Left ventricle myocardium inferior (tissue), 1 donor: Measurements from ENCODE around the gene TRIM31. TPM values are rescaled to one million over a fixed set of nuclear protein-coding genes. Genes with fewer than 3 reads are reported as not detected.

Experiments
- DNase-seq: peaks from one replicate; pipeline ENCODE4 v3.0.0-alpha.2; 2020
- H3K27ac ChIP-seq: fragments of 200-600 bp; replicated peaks from 2 replicates; pipeline ENCODE4 v1.8.0; 2021
- H3K27me3 ChIP-seq: fragments of 200-600 bp; 2 replicates; pipeline ENCODE4 v1.8.0; 2021; ENCODE audit warnings: low read depth
- H3K36me3 ChIP-seq: fragments of 200-600 bp; 2 replicates; pipeline ENCODE4 v1.8.0; 2021
- H3K4me1 ChIP-seq: fragments of 200-600 bp; 2 replicates; pipeline ENCODE4 v1.8.0; 2021
- H3K4me3 ChIP-seq: fragments of 200-600 bp; 2 replicates; pipeline ENCODE4 v1.8.0; 2021; ENCODE audit warnings: mild to moderate bottlenecking, moderate library complexity
- H3K9me3 ChIP-seq: fragments of 200-600 bp; replicated peaks from 2 replicates; pipeline ENCODE4 v1.8.0; 2021
- intact Hi-C: fragments of 100-400 bp; cut with micrococcal nuclease; formaldehyde crosslinking; loops from one replicate; pipeline ENCODE4 v1.11.0; 2022
- total RNA-seq: library from RNA; stranded (reverse); fragmentation: NEBNext Ultra II Directional; extraction: Animal tissue kit (Norgen Biotek cat#: 25700); gene quantifications from one replicate; pipeline ENCODE4 v1.2.1, GENCODE V29; 2021
- TF ChIP-seq, protein P1 (sequence below): fragments of 200-600 bp; IDR thresholded peaks from 2 replicates; pipeline ENCODE4 v1.8.0; 2021; ENCODE audit warnings: antibody characterized with exemption, mild to moderate bottlenecking, borderline replicate concordance
- donor health status: DM: no; HTN: yes; CAD: no; lungs with severe emphysema.

Gene TRIM31
- total RNA-seq, 1 donor from 2014 or later, result not detected

DNA sequence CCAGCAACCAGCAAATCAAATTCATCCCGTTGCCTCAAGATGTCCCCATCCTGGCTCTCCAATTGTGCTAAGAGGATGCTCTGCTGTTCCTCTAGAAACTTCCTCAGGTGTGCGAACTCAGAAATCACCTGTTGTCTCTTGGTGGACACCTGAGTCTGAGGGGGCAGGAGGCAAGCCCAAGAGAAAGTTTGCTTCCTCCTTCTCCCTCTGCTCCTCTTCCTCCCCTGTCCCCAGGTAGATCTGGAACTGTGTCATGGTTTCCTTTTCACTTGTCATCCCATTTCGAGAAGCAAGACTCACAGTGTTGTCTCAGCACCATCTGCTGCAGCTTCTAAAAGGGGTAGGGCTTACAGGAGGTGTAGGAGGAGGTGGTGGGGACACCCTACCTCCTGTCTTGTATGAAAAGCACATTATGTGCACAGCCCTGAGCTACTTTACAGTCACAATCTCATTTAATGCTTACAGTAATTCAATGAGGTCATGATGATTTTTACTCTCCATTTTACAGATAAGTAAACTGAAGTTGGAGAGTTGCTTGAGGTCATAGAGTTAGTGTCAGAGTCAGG is 45.7 kb upstream of the TRIM31 start:
- no peak for DNase-seq
- H3K9me3 ChIP-seq, result no peaks in the 10 kb centered on the region
- no peak overlapping the region for H3K4me3 ChIP-seq
- intact Hi-C loops, result no loop called here
- no peaks in the 10 kb centered on the region for H3K36me3 ChIP-seq
- peaks cover 25% of the 10 kb centered on the region for H3K4me1 ChIP-seq
- H3K27ac ChIP-seq, result no peak overlapping the region
- TF ChIP-seq, protein P1, sequence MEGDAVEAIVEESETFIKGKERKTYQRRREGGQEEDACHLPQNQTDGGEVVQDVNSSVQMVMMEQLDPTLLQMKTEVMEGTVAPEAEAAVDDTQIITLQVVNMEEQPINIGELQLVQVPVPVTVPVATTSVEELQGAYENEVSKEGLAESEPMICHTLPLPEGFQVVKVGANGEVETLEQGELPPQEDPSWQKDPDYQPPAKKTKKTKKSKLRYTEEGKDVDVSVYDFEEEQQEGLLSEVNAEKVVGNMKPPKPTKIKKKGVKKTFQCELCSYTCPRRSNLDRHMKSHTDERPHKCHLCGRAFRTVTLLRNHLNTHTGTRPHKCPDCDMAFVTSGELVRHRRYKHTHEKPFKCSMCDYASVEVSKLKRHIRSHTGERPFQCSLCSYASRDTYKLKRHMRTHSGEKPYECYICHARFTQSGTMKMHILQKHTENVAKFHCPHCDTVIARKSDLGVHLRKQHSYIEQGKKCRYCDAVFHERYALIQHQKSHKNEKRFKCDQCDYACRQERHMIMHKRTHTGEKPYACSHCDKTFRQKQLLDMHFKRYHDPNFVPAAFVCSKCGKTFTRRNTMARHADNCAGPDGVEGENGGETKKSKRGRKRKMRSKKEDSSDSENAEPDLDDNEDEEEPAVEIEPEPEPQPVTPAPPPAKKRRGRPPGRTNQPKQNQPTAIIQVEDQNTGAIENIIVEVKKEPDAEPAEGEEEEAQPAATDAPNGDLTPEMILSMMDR, result no peak
- peaks cover 42% of the 10 kb centered on the region for H3K27me3 ChIP-seq

DNA sequence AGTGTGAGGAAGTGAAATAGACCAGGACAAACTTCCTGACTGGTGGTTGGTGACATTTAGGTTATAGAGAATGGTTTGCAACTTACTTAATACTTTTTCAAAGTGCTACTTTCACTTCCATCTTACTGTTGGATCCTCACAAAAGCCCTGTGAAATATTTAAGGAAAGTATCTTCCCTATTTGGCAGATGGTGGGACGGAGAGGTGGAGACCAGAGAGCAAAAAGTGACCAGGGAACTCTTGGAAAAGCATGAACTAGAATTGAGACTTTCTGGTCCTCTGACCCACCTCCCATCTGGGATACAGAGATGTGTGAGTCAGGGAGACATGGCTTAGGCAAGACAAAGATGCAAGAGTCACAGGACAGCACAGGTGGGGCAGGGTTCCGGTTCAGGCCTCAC is 45.1 kb upstream of the TRIM31 start:
- H3K4me1 ChIP-seq, result peaks cover 25% of the 10 kb centered on the region
- H3K4me3 ChIP-seq, result no peak overlapping the region
- no peaks in the 10 kb centered on the region for H3K36me3 ChIP-seq
- peaks cover 36% of the 10 kb centered on the region for H3K27me3 ChIP-seq
- intact Hi-C loops, result no loop called here
- no peak for DNase-seq
- no peaks in the 10 kb centered on the region for H3K9me3 ChIP-seq
- H3K27ac ChIP-seq, result no peak overlapping the region
- TF ChIP-seq, protein P1, result no peak

DNA sequence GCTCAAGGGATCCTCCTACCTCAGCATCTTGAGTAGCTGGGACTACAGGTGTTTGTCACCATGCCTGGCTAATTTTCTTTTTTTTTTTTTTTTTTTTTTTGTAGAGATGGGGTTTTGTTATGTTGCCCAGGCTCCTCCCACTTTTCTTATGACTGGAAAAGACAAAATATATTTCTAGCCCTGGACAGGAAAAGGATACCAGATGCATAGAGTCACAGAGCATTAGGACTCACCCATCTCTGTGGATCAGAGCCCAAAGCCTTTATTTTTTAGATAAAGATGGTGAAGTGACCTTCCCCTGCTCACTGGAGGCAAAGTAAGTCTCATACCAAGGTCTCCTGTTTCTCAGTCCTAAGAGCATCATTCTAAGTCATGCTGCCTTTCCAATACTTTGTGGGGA is 44.7 kb upstream of the TRIM31 start:
- no peak for DNase-seq
- H3K9me3 ChIP-seq, result no peaks in the 10 kb centered on the region
- no peak overlapping the region for H3K27ac ChIP-seq
- TF ChIP-seq, protein P1, result no peak
- no peaks in the 10 kb centered on the region for H3K36me3 ChIP-seq
- H3K4me1 ChIP-seq, result peaks cover 25% of the 10 kb centered on the region
- intact Hi-C loops, result no loop called here
- peaks cover 35% of the 10 kb centered on the region for H3K27me3 ChIP-seq
- H3K4me3 ChIP-seq, result no peak overlapping the region

DNA sequence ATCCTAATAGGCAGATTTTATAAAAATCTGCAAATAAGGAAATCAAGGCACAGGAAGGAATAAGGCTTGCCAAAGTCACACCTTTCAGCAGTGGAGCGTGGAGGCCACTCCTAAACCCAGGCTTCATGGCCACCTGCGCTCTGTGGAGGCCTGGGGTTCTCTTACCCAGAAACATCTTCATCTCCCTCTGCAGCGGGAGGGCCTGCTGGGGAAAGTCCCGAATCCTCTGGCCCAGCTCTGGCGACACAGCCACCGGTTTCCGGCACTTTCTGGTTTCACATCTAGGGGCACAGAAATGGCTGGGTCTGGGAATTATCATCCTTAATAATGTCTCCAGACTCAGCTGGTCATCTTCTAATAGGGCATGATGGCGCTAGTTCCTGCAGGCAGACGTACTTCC is 43.9 kb upstream of the TRIM31 start:
- H3K4me3 ChIP-seq, result no peak overlapping the region
- DNase-seq, result no peak

DNA sequence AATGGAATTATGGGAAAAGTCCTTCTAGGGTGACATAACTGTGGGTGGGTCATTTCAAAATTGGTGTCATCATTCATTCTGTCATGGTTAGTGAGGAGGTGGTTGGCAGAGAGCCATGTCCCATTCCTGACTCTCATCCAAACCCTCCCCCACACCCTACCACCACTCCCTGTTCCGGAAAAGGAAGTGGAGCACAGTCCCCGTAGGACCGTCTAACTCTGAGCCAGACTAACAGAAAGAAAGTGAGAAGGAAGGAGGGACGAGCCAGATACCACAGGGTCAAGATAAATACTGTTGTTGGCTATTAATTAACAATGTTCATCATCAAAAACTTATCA is 43.3 kb upstream of the TRIM31 start:
- TF ChIP-seq, protein P1, result no peak
- no peaks in the 10 kb centered on the region for H3K9me3 ChIP-seq
- H3K27me3 ChIP-seq, result peaks cover 35% of the 10 kb centered on the region
- no peaks in the 10 kb centered on the region for H3K36me3 ChIP-seq
- peak; percentile 39 for DNase-seq
- H3K4me1 ChIP-seq, result peaks cover 25% of the 10 kb centered on the region
- H3K27ac ChIP-seq, result peak overlapping the region; percentile 2
- intact Hi-C loops, result no loop called here
- H3K4me3 ChIP-seq, result no peak overlapping the region

More for the DNA sequence above, 43.9 kb upstream of the TRIM31 start:
- Histone ChIP-seq H3K27ac (peak overlapping the region; percentile 2), H3K9me3 (no peaks in the 10 kb centered on the region), H3K4me1 (peaks cover 25% of the 10 kb centered on the region), H3K27me3 (peaks cover 35% of the 10 kb centered on the region), H3K36me3 (no peaks in the 10 kb centered on the region)
- intact Hi-C loops, result no loop called here
- TF ChIP-seq, protein P1, result no peak
